ENCODE data around the gene MMP17. TPM values are rescaled to one million over a fixed set of nuclear protein-coding genes. Genes with fewer than 3 reads are reported as not detected.
A peak's percentile ranks its signal among the peaks of the same experiment; 100 is the strongest.
"Not testable (repeated sequence)": the region's sequence is repeated elsewhere in the genome, so short reads cannot be mapped to it uniquely, and the experiment has no call there.

The MMP17 gene
- total RNA-seq, 3 donors from 2014 or later: 1.1 to 5.3 (median 1.4) TPM

GRCh38 chr12:131808744-131809371, 19.3 kb upstream of the MMP17 start:
- ATAC-seq (peak; percentile 94), DNase-seq (peak in 2 of 3 donors; percentile 71 to 82)
- Histone ChIP-seq H3K4me1 (ENCODE audit: low read depth) (peaks cover 3% of the 10 kb centered on the region), H3K4me3 (no peak overlapping the region), H3K36me3 (ENCODE audit: low read depth) (no peaks in the 10 kb centered on the region), H3K9me3 (peaks cover 3% of the 10 kb centered on the region)
- intact Hi-C loops (cut with DNase I, micrococcal nuclease): no loop called here
- TF ChIP-seq, protein P1, sequence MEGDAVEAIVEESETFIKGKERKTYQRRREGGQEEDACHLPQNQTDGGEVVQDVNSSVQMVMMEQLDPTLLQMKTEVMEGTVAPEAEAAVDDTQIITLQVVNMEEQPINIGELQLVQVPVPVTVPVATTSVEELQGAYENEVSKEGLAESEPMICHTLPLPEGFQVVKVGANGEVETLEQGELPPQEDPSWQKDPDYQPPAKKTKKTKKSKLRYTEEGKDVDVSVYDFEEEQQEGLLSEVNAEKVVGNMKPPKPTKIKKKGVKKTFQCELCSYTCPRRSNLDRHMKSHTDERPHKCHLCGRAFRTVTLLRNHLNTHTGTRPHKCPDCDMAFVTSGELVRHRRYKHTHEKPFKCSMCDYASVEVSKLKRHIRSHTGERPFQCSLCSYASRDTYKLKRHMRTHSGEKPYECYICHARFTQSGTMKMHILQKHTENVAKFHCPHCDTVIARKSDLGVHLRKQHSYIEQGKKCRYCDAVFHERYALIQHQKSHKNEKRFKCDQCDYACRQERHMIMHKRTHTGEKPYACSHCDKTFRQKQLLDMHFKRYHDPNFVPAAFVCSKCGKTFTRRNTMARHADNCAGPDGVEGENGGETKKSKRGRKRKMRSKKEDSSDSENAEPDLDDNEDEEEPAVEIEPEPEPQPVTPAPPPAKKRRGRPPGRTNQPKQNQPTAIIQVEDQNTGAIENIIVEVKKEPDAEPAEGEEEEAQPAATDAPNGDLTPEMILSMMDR (IDR thresholded peaks at IDR 0.05): no peak

DNA sequence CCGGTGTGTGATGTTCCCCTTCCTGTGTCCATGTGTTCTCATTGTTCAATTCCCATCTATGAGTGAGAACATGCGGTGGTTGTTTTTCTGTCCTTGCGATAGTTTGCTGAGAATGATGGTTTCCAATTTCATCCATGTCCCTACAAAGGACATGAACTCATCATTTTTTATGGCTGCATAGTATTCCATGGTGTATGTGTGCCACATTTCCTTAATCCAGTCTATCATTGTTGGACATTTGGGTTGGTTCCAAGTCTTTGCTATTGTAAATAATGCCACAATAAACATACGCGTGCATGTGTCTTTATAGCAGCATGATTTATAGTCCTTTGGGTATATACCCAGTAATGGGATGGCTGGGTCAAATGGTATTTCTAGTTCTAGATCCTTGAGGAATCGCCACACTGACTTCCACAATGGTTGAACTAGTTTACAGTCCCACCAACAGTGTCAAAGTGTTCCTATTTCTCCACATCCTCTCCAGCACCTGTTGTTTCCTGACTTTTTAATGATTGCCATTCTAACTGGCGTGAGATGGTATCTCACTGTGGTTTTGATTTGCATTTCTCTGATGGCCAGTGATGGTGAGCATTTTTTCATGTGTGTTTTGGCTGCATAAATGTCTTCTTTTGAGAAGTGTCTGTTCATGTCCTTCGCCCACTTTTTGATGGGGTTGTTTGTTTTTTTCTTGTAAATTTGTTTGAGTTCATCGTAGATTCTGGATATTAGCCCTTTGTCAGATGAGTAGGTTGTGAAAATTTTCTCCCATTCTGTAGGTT, 18.5 kb upstream of the MMP17 start:
- H3K4me3 ChIP-seq; H3K4me1 ChIP-seq (ENCODE audit: low read depth); ATAC-seq; H3K9me3 ChIP-seq; intact Hi-C loops (cut with DNase I, micrococcal nuclease); DNase-seq; H3K36me3 ChIP-seq (ENCODE audit: low read depth): not testable (repeated sequence)

- ATAC-seq (no peak), DNase-seq (no peak)
- intact Hi-C loops (cut with DNase I, micrococcal nuclease): no loop called here
- Histone ChIP-seq H3K4me1 (ENCODE audit: low read depth) (no peaks in the 10 kb centered on the region), H3K4me3 (no peak overlapping the region), H3K36me3 (ENCODE audit: low read depth) (no peaks in the 10 kb centered on the region), H3K9me3 (peaks cover 3% of the 10 kb centered on the region)
- TF ChIP-seq, protein P1 (IDR thresholded peaks at IDR 0.05): no peak
Measured at GRCh38 chr12:131810726-131811125, 17.5 kb upstream of the MMP17 start.

DNA sequence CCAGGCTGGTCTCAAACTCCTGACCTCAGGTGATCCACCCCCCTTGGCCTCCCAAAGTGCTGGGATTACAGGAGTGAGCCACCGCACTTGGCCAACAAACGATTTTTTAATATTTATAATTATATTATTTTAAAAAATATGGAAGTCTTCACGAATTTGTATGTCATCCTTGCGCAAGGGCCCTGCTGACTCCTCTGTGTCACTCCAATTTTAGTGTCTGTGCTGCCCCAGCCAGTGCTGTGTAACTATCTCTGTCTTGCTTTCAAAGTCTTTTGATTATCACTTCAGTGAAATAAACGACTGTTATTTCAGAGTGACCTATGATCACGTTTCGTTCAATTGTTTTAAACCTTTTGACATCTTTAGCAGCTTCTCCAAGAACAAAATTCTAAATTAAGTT, 13.1 kb upstream of the MMP17 start:
- intact Hi-C loops (cut with DNase I, micrococcal nuclease): no loop called here
- H3K4me1 ChIP-seq (ENCODE audit: low read depth): no peaks in the 10 kb centered on the region
- H3K9me3 ChIP-seq: peaks cover 3% of the 10 kb centered on the region
- no peak for ATAC-seq
- TF ChIP-seq, protein P1 (IDR thresholded peaks at IDR 0.05): no peak
- H3K36me3 ChIP-seq (ENCODE audit: low read depth): no peaks in the 10 kb centered on the region
- no peak for DNase-seq
- H3K4me3 ChIP-seq: no peak overlapping the region

DNA sequence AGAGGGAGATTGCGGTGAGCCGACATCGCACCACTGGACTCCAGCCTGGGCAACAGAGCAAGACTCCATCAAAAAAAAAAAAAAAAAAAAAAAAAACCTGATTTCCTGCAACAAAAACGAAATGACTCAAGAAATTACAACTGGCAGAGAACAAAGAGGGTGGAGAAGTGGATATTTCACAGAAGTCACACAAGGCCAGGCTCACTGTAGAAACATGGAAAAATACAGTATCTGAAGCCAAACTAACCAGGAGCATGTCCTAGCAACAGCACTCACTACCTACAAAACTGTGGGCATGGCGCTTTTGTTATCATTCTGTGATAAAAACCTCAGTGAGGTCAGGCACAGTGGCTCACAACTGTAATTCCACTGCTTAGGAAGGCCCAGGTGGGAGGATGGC, 11.7 kb upstream of the MMP17 start:
- ATAC-seq: no peak
- intact Hi-C loops (cut with DNase I, micrococcal nuclease): no loop called here
- Histone ChIP-seq H3K9me3 (peaks cover 3% of the 10 kb centered on the region), H3K36me3 (ENCODE audit: low read depth) (no peaks in the 10 kb centered on the region), H3K4me1 (ENCODE audit: low read depth) (no peaks in the 10 kb centered on the region), H3K4me3 (no peak overlapping the region)
- DNase-seq: no peak
- TF ChIP-seq, protein P1 (IDR thresholded peaks at IDR 0.05): no peak

GRCh38 chr12:131817241-131817640, 11.0 kb upstream of the MMP17 start:
- Histone ChIP-seq H3K4me3 (no peak overlapping the region), H3K4me1 (ENCODE audit: low read depth) (no peaks in the 10 kb centered on the region), H3K9me3 (peaks cover 3% of the 10 kb centered on the region), H3K36me3 (ENCODE audit: low read depth) (no peaks in the 10 kb centered on the region)
- ATAC-seq: no peak
- DNase-seq: no peak
- intact Hi-C loops (cut with DNase I, micrococcal nuclease): no loop called here
- TF ChIP-seq, protein P1 (IDR thresholded peaks at IDR 0.05): no peak
